Measurements from ENCODE around the gene RDX.
"Not testable (repeated sequence)": the region's sequence is repeated elsewhere in the genome, so short reads cannot be mapped to it uniquely, and the experiment has no call there.

RDX gene

DNA sequence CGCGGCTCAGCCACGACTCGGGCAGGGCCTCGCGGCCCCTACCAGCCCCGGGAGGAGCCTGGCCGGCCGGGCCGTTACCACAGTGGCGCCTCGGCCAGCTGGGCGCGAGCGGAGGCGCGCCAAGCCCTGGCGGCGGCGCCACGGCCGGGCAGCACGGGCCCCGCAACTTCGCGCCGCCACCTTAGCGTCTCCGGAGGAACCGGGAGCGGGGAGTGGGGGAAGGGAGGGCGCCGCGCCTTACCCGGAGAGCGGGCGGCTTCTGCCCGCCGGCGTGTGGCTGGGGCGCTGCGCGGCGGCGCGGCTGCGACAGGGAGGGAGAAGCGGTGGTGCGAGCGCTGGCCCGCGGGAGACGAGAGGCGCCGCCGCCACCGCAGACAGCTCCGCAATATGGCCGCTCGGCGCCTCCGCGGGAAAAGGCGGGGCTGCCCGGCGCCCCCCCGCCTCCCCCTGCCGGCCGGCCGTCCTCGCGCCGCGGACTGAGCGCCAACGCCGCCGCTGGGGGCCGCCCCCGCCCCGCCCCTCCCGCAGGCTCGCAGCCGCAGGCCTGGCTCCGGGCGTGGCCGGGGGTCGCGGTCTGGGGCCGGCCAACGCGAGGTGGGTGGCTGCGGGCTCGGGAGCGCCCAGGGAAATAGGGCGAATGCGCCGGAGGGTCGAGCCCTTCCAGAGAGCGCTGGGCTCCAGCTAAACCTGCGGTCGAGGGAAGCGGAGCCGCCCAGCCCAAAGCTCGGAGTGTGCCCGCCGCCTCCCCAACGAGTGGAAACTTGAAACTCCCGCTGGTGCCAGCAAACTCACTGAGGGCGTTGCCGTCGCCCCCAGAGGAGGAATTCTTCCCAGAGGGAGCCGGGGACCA lies at the start of gene RDX:
Gene RDX, minus strand, starts transcription at position 389 of the 850 bp plus-strand sequence. CDS start 16,922 bp downstream, outside the sequence.
- DNase-seq: peak; percentile 56 to 58

DNA sequence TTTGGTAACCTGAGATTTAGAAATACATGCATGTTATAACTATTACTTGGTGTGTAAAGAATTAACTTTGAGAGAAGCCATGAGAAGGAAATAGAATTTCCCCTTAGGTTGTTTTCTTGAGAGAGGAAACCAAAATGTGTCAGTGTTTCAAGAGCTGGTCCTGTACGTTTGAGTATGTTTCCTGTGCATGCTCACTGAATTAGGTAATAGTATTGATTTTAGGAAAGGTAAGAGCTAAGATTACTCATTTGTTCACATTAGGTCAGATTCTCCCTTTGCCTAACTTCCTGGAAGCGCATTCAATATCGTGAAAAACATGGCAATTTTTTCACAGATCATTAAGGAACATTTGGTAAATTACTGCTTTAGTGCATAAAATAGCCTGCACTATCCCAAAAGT lies 49.3 kb upstream of the RDX start:
- peak in 1 of 2 donors; percentile 25 for DNase-seq

DNA sequence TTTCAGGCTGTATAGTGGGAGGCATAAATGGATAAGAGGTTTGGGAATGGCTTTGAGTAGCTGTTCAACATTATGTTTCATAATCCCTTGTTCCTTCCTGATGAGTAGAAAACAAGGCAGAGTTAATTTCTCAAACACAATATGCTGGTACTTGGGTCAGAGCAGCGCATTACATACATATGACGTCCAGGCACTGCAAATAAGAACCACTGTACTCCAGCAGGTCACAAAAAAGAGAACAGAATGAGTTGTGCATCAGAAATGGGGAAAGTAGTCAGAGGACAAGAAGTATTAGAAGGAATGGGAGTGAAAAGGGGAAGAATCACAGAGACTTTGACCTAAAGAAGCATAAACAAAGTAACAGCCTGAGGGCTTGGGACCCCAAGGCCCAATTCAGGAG lies 44.0 kb upstream of the RDX start:
- DNase-seq: no peak

DNA sequence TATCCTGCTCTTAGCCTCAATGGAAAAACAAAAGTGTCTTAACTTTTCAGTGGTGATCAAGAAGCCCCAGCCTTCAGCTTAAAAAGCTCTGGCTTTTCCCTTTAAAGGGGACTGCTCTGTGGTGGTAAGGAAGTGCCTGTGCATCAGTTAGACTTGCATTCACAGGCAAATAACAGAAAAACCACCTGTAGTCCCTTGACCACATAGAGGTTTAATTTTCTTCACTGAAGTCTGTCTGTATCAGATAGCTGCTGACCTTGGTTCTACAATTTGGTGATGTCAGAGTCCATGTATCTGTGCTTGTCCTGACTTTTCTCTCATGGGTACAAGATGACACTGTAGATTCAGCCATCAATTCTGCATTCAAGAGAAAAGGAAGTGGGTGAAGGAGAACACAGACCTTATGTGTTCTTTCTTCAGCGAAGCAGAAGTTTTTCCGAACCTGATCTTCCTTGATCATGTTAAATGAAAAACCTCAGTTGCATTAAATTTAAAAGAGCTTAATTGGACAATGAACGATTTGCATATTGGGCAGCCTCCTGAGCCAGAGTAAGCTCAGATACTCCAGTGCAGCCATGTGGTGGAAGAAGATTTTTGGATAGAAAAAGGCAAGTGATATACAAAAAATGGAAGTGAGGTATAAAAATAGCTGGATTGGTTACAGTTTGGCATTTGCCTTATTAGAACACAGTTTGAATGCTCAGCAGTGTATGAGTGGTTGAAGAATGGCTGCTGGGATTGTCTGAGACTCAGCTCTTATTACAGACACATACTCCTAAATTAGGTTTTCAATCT lies 43.2 kb upstream of the RDX start:
- no peak for DNase-seq

DNA sequence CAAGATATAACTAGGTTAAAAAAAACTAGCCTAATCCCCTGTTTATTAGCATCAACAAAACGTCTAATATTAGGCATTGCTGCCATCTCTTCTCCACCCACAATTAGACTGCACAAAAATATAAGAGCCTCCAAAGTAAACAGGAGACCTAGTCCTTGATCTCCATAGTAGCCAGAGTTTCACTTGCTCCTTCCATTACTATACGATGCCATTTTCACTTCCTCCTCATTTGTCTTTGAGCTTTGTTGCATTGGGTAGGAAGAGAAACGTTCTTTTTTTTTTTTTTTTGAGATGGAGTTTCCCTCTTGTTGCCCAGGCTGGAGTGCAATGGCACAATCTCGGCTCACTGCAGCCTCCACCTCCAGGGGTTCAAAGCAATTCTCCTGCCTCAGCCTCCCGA lies 42.3 kb upstream of the RDX start:
- DNase-seq: no peak

DNA sequence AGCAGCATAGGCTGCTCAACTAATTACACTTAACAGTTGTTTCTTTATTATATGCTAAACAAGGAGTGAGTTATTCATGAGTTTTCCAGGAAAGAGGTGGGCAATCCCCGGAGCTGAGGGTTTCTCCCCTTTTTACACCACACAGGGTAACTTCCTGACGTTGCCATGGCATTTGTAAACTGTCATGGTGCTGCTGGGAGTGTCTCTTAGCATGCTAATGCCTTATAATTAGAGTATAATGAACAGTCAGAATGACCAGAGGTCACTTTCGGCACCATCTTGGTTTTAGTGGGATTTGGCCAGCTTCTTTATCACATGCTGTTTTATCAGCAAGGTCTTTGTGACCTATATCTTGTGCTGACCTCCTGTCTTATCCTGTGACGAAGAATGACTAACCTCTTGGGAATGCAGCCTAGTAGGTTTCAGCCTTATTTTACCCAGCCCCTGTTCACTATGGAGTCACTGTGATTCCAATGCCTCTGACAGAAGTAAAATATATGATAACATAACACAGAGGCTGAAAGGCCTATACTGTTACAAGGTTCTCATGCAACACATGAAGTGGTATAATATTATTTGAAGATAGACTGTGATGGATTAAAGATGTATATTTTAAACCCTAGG lies 41.3 kb upstream of the RDX start:
- DNase-seq: peak in 1 of 2 donors; percentile 30

DNA sequence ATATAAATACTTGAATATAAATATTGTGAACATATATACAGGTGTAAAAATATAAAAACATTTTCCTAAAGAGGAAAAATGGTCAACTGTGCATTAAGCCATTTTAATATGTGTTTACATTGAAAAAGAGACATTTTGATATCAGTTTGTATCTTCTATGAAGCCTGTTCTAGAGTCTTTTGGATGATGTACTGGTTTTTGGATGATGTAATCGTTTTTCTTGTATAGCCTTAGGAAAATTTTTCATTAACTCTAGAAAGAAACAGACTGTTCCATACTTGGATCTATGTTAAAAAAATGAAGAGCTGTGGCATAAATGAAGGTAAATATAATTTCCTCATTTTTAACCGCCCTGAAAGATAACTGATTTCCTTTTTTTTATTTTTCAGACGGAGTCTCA lies 39.6 kb upstream of the RDX start:
- DNase-seq: no peak

DNA sequence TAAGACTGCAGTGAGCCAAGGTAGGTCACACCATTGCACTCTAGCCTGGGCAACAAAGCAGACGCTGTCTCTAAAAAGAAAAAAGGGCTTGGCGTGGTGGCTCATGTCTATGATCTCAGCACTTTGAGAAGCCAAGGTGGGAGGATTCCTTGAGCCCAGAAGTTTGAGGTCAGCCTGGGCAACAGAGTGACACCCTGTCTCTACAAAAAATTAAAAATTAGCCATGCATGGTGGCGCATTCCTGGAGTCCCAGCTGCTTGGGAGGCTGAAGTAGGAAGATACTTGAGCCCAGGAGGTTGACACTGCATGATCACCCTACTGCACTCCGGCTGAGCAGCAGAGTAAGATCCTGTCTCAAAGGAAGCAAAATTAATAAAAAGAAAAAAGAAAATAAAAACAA lies 38.9 kb upstream of the RDX start:
- no peak for DNase-seq

DNA sequence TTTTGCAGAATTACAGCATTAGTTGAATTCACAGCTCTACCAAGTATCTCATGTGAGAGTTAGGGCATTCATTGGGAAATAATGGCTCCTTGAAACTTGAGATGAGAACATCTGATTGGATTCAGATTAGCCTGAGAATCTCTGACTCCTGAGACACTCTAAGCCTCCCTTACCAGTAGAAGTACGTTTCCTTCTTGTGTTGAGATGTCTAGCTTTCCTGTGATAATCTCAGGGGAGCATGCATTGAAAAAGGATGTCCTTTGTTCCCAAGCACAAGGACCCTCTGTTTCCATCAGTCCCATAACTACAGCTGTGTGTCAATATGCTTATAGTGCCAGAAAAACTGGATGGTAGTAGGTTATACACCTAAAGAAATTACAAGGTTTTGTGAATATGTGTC lies 35.2 kb upstream of the RDX start:
- DNase-seq: no peak

DNA sequence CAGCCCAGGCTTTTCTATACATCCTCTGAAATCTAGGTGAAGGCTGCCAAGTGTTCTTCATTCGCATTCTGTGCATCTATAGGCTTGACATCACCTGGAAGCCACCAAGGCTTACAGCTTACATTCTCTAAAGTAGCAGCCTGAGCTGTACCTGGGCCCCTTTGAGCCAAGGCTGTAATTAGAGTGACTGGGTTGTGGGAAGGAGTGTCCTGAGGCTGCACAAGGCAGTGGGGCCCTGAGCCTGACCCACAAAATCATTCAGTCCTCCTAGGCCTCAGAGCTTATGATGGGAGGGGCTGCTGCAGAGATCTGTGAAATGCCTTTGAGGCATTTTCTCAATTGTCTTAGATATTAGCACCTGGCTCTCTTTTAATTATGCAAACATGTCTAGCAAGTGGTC lies 33.0 kb upstream of the RDX start:
- DNase-seq: no peak

DNA sequence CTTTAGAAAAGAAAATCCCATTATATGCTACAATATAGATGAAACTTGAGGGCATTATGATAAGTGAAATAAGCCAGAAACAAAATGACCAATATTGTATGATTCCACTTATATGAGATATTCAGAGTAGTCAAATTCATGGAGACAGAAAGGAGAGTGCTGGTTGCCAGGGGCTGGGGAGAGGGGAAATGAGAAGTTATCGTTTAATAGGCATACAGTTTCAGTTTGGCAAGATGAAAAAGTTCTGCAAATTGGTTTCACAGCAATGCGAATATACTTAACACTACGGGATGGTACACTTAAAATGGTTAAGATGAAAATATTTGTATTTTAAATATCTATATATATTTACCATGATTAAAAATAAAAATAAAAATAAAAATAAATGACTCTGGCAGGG lies 31.1 kb upstream of the RDX start:
- DNase-seq: no peak

DNA sequence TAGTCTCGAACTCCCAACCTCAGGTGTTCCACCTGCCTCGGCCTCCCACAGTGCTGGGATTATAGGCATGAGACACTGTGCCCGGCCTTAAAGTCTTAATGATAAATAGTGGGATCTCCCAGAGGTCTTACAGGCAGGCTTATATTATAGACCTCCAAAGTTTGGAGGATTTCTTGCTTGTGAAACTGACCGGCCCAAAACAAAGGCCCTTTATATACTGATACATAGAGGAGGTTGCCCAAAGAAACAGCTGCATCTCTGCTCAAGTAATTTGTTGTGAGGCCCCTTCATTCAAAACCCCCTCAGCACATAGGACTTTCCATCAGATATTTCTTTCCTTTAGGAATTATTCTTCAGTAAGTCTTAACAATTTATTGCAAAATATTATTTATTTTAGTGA lies 27.4 kb upstream of the RDX start:
- DNase-seq: no peak

DNA sequence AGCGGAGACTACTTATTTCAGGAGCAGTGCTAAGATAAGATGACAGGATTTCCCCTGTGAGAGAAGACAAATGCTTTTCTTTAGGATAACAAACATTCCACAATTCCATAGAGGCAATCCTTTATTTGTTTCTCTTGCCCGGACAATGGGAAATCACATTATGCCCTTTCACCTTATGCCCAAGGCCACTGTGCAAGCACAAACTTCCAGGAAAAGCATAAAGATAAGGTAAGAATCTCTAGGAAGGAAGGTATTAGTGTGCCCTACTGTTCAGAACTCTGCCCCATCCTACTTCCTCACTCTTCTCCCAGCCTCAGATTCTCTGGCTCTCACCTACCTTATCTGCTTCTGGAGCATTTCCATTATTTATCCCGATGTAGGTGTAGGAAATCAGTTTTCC lies 23.1 kb upstream of the RDX start:
- DNase-seq: no peak

DNA sequence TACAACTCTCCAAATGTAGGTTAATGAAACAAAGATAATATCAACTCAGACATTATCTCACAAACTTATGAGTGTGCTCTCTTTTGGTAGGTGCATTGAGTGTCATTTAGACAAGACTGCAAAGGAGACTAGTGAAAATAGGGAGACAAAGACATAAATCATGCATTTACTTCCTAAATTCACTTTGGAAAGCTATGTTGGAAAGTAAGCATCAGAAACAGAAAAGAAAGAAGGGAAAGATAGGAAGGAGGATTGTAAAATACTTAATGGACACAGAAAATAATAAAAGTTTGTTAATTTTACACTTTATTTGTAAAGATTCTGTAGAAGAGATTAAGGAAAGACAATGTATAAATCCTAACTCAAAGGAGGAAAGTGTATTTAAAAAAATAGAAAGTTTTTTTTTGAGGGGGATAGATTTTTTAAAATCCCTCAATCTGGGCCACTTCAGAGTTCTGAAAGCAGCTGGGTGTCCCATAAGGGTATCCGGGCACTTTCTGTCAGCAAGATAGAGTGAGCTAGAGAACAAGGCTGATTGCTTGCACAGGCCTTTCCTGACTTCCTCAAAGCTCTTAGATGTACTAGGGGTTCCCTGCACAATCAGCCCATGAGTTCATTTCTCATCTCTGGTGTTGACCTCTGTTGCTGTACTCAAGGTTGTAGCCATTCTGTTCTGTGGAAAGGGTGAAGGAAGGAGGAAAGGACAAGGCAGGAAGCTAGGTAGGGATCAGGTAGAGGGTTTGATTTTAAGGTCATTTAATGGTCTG lies 22.4 kb upstream of the RDX start:
- DNase-seq: no peak

DNA sequence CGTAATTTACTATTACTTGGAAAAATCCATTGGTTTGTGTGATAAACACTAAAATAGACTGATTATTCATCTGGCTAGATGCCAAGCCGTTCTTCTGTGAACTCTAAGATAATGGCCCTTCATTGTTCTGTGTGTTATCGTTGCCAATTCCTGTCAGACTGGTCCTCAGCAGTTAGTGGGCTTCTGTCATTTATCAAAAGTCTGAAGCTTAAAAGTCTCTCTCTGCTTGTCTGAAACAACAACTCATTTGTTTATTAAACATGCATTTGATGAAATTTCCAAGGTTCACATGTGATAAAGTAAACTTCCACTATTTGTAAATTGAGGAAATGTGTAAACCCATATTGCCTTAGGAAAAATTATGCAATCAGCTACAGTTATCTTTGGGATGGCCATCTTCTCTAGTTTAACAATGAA lies 21.1 kb upstream of the RDX start:
- DNase-seq: no peak

DNA sequence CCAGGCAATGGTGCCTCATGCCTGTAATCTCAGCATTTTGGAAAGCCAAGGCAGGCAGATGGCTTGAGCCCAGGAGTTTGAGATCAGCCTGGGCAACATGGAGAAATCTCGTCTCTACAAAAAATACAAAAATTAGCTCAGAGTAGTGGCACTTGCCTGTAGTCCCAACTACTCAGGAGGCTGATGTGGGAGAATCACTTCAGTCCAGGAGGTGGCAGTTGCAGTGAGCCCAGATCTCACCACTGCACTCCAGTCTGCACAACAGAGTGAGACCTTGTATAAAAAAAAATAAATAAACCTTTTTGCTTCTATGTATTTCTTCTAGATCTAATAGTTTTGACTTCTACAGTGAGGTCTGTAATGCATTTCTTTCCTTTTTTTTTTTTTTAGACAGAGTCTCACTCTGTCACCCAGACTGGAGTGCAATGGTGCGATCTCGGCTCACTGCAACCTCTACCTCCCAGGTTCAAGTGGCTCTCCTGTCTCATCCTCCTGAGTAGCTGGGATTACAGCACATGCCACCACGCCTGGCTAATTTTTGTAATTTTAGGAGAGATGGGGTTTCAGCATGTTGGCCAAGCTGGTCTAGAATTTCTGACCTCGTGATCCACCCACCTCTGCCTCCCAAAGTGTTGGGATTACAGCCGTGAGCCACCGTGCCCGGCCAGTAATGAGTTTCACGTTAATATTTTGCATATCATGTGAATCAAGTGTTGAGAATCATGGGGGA lies 18.1 kb upstream of the RDX start:
- no peak for DNase-seq

DNA sequence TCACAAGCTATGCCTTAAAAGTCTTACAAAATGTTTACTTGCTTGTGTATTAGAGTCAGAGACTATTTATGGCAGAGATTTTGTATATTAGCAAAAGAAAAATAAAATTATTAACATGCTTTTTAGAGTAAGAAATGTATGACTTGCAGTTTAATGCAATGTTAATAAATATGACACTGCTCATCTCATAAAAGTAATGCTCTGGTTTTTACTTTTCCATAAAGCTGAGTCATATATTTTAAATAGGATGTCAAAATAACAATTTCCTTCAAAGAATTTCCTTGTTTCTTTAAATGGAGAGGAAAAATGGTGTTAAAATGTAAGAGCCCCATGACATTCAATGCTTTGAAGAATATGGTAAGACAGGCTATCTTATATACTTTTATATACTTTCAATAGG lies 16.3 kb upstream of the RDX start:
- DNase-seq: no peak

DNA sequence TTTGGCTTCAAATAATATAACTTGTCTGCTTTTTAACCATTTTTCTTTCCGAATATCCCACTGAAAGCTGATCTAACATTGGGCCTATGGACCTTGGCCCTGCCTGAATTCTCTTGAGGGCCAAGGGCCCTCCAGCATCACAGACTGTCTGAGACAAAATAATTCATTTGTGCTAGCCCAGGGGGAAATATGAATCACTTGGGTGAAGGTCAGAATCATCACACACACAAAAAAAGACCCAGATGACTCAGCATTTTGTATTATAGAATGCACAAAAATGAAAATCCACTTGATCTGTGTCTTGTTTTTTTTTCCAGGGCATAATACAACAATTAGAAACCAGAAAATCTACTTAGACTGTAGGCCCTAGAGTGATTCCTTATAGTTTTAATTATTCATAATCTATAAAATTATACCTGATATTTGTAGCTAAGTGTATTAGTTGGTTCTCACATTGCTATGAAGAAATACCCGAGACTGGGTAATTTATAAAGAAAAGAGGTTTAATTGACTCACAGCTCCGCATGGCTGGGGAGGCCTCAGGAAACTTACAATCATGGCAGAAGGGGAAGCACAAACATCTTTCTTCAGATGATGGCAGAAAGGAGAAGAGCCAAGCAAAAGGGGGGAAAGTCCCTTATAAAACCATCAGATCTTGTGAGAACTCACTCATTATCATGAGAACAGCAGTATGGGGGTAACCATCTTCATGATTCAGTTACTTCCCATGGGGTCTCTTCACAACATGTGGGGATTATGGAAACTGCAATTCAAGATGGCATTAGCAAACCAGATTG lies 15.6 kb upstream of the RDX start:
- no peak for DNase-seq

DNA sequence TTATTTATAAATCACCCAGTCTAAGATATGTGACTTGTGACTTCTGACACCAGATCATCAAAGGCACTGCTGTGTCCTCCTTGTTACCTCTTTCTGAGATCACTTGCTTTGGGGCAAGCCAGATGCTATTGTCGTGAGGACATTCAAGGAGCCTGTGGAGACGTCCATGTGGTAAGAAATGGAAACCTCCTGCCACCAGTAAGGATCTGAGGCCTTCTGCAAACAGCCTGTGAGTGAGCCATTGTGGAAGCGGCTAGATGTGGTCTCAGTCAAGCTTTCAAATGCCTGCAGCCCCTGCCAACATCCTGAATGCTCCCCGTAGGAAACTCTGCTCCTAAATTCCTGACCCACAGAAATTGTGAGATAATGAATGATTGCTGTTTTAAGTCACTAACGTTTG lies 11.7 kb upstream of the RDX start:
- DNase-seq: no peak

DNA sequence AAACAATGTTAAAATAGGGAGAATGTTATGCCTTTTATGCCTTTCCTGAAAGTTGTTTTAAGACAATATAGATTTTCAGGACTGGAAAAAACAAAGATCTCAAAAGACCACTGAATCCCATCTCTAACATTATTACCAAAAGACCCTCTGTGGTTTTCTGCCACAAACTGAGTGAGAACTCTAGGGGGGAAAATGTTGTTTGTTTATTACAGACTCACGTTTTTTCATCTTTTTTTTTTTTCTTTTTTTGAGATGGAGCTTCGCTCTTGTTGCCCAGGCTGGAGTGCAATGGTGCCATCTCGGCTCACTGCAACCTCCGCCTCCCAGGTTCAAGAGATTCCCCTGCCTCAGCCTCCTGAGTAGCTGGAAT lies 9.6 kb upstream of the RDX start:
- DNase-seq: not testable (repeated sequence)
